Measurements from ENCODE around the gene KCNE4. TPM values are rescaled to one million over a fixed set of nuclear protein-coding genes. Genes with fewer than 3 reads are reported as not detected.

KCNE4 gene
- polyA plus RNA-seq, 1 of the 3 experiments (the other 2 are of a cell fraction), result 0.20 TPM

DNA sequence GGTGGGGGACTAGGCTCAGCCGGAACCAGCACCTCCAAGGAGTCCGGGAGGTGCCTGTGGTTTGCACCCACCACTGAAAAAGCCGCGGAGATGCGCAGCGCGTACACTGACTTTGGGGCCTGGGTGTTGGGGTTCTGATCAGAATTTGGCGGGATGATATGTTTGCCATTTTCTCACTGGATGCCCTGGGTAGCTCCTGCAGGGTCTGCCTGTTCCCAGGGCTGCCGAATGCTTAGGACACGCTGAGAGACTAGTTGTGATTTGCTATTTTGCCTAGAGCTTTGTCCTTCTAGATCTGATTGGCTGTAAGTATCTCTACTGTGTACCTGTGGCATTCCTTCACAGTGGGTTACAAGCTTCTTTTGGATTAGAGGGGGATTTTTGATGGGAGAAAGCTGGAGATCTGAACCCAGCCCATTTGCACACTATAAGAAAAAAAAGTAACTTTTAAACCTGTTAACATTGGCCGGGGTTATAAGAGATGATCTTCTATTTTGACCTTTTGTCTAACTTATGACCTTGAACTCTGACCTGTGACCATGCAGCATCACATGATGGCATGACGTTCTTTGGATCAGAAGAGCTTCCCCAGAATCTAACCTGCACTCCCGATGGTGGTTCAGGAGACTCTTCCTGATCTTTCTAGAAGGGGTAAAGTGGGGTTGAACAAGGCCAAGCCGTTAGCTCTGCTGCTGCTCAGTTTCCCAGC, 1.6 kb downstream of the KCNE4 start (continued):
- TF ChIP-seq, protein P1, sequence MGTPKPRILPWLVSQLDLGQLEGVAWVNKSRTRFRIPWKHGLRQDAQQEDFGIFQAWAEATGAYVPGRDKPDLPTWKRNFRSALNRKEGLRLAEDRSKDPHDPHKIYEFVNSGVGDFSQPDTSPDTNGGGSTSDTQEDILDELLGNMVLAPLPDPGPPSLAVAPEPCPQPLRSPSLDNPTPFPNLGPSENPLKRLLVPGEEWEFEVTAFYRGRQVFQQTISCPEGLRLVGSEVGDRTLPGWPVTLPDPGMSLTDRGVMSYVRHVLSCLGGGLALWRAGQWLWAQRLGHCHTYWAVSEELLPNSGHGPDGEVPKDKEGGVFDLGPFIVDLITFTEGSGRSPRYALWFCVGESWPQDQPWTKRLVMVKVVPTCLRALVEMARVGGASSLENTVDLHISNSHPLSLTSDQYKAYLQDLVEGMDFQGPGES (IDR thresholded peaks at IDR 0.05; ENCODE audit: low read depth, low read length), result no peak
- no peak for TF ChIP-seq CHD2 (IDR thresholded peaks at IDR 0.05; ENCODE audit: low read length, partially characterized antibody)
- no peak for TF ChIP-seq TAF1 (IDR thresholded peaks at IDR 0.05; ENCODE audit: borderline replicate concordance, low read depth, low read length)
- TF ChIP-seq RAD21 (IDR thresholded peaks at IDR 0.05; ENCODE audit: low read length), result no peak
- TF ChIP-seq, protein P2, sequence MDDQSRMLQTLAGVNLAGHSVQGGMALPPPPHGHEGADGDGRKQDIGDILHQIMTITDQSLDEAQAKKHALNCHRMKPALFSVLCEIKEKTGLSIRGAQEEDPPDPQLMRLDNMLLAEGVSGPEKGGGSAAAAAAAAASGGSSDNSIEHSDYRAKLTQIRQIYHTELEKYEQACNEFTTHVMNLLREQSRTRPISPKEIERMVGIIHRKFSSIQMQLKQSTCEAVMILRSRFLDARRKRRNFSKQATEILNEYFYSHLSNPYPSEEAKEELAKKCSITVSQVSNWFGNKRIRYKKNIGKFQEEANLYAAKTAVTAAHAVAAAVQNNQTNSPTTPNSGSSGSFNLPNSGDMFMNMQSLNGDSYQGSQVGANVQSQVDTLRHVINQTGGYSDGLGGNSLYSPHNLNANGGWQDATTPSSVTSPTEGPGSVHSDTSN (IDR thresholded peaks at IDR 0.05), result no peak

DNA sequence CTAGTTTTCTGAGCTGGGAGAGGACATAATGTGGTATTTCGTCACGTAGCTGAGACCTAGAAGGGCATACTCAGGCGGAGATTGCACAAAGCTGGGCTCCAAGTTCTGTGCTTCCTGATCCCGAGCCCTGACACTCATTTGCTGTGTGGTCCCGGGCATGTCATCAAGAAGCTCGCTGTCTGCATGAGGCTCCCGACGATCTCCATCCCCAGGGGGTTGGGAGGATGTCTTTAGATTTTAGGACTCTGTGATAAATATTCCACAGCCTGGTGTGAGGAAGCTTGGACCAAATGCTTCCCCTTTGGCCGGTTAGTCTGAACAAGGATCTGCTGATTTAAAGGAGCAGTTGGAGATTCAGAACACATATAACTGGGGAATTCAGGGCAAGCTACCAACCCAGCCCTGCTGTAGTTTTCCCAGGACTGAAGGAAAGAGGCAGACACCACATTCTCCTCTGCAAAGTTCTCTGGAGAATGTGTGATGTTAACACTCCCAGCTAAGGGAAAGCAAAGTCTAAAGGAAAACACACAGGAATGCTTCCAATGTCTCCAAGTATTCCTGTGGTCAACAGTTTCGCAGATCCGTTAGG, 2.3 kb downstream of the KCNE4 start:
- no peaks in the 10 kb centered on the region for H3K79me2 ChIP-seq (ENCODE audit: insufficient read depth)
- H3K4me3 ChIP-seq (ENCODE audit: low read depth in 2 of 2, low read length in 1 of 2), result no peak overlapping the region
- H3K9me3 ChIP-seq, result no peaks in the 10 kb centered on the region
- H3F3A ChIP-seq (replicated peaks; ENCODE audit: insufficient read depth), result peaks cover 23% of the 10 kb centered on the region
- no peak for DNase-seq
- H3K4me2 ChIP-seq, result no peak overlapping the region
- H3K4me1 ChIP-seq (ENCODE audit: control insufficient read depth in 1 of 2, insufficient read depth in 2 of 2, low read depth in 1 of 2, low read length in 1 of 2), result peaks cover 22 to 32% of the 10 kb centered on the region in 2 experiments
- ChIA-PET POLR2A (no interaction called here), CTCF (interaction anchor here (0.9 kb wide), 1 partner anchor 82 kb away, joined by 5 read pairs; no protein-coding TSS in a partner anchor)
- 81% methylated on average over 10 of the region's 11 CpGs for WGBS (ENCODE audit: low lambda C conversion rate)
- peak overlapping the region; percentile 4; the same call in 1 of the 2 replicates for H2AFZ ChIP-seq (ENCODE audit: low read depth)
- no peaks in the 10 kb centered on the region for H4K20me1 ChIP-seq (ENCODE audit: insufficient read depth)
- TF ChIP-seq TCF12 (IDR thresholded peaks at IDR 0.05) (no peak), RFX5 (IDR thresholded peaks at IDR 0.05; ENCODE audit: low read length) (no peak), YY1 (IDR thresholded peaks at IDR 0.05; ENCODE audit: low read depth) (no peak), MXI1 (IDR thresholded peaks at IDR 0.05; ENCODE audit: low read depth, low read length) (no peak)
- H3K27ac ChIP-seq (ENCODE audit: low read depth in 2 of 2, low read length in 1 of 2), result peak overlapping the region; percentile 78 to 87
- no peaks in the 10 kb centered on the region for H3K27me3 ChIP-seq (ENCODE audit: insufficient read depth)
- no peaks in the 10 kb centered on the region for H3K36me3 ChIP-seq (replicated peaks in 1 of 2; ENCODE audit: control insufficient read depth in 1 of 2, insufficient read depth in 2 of 2, low read length in 1 of 2)
- peak overlapping the region; percentile 20; the same call in 1 of the 2 replicates for H3K9ac ChIP-seq
- H3K9me2 ChIP-seq, result no peaks in the 10 kb centered on the region

DNA sequence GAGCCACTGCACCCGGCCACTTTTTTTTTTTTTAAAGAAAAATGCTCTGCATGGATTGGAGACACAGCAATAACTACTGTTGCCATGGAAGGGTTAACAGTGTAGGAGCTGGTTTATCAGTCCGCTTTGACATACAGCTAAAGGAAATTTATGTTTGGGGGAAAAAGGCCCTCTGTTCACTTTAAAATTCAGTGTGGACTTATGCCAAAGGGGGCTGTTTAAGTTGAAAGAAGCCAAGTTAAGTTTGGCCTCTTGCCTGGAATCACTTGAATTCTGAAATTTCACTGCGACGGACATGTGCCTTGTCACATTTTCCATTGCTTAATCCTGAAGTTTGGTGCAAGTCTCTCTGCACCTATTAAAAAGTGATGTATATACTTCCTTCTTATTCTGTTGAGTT, 3.1 kb downstream of the KCNE4 start:
- Histone ChIP-seq H3K9me3 (no peaks in the 10 kb centered on the region), H2AFZ (ENCODE audit: low read depth) (peak overlapping the region; percentile 45; the same call in 1 of the 2 replicates), H3K4me3 (ENCODE audit: low read depth in 2 of 2, low read length in 1 of 2) (no peak overlapping the region), H3K4me1 (ENCODE audit: control insufficient read depth in 1 of 2, insufficient read depth in 2 of 2, low read depth in 1 of 2, low read length in 1 of 2) (peaks cover 24 to 37% of the 10 kb centered on the region in 2 experiments), H4K20me1 (ENCODE audit: insufficient read depth) (no peaks in the 10 kb centered on the region), H3K4me2 (no peak overlapping the region), H3K36me3 (replicated peaks in 1 of 2; ENCODE audit: control insufficient read depth in 1 of 2, insufficient read depth in 2 of 2, low read length in 1 of 2) (no peaks in the 10 kb centered on the region), H3K9me2 (no peaks in the 10 kb centered on the region), H3F3A (replicated peaks; ENCODE audit: insufficient read depth) (peaks cover 21% of the 10 kb centered on the region), H3K27ac (ENCODE audit: low read depth in 2 of 2, low read length in 1 of 2) (peak overlapping the region; percentile 87; a peak in 3 of 4 replicates), H3K9ac (no peak overlapping the region; the same call in 1 of the 2 replicates), H3K79me2 (ENCODE audit: insufficient read depth) (no peaks in the 10 kb centered on the region), H3K27me3 (ENCODE audit: insufficient read depth) (no peaks in the 10 kb centered on the region)
- ChIA-PET CTCF (no interaction called here), POLR2A (no interaction called here)
- 39% methylated on average over 4 of the region's 4 CpGs for WGBS (ENCODE audit: low lambda C conversion rate)
- DNase-seq, result no peak
- TF ChIP-seq, protein P2 (IDR thresholded peaks at IDR 0.05), result peak; percentile 50; the same call in 1 of the 2 replicates
- TF ChIP-seq RCOR1 (IDR thresholded peaks at IDR 0.05; ENCODE audit: low read length) (no peak), EP300 (IDR thresholded peaks at IDR 0.05; ENCODE audit: borderline replicate concordance in 1 of 2, low read depth in 1 of 2, low read length in 1 of 2) (0 out of 4 replicates have a peak, but pooled peaks have one; percentile 7 to 19), MXI1 (IDR thresholded peaks at IDR 0.05; ENCODE audit: low read depth, low read length) (no peak), NFIC (IDR thresholded peaks at IDR 0.05; ENCODE audit: borderline replicate concordance) (peak; percentile 85), TAF1 (IDR thresholded peaks at IDR 0.05; ENCODE audit: borderline replicate concordance, low read depth, low read length) (no peak), GATA2 (CRISPR knock-in tag; IDR thresholded peaks at IDR 0.05) (no peak), TCF12 (IDR thresholded peaks at IDR 0.05) (peak; percentile 34), ELF1 (IDR thresholded peaks at IDR 0.05) (no peak), RFX5 (IDR thresholded peaks at IDR 0.05; ENCODE audit: low read length) (no peak), RXRA (IDR thresholded peaks at IDR 0.05; ENCODE audit: borderline replicate concordance, low read depth) (no peak), FOXM1 (IDR thresholded peaks at IDR 0.05; ENCODE audit: low read depth) (no peak), RAD21 (IDR thresholded peaks at IDR 0.05; ENCODE audit: low read length) (no peak)
- TF ChIP-seq, protein P1 (IDR thresholded peaks at IDR 0.05; ENCODE audit: low read depth, low read length), result no peak
- TF ChIP-seq, protein P3, sequence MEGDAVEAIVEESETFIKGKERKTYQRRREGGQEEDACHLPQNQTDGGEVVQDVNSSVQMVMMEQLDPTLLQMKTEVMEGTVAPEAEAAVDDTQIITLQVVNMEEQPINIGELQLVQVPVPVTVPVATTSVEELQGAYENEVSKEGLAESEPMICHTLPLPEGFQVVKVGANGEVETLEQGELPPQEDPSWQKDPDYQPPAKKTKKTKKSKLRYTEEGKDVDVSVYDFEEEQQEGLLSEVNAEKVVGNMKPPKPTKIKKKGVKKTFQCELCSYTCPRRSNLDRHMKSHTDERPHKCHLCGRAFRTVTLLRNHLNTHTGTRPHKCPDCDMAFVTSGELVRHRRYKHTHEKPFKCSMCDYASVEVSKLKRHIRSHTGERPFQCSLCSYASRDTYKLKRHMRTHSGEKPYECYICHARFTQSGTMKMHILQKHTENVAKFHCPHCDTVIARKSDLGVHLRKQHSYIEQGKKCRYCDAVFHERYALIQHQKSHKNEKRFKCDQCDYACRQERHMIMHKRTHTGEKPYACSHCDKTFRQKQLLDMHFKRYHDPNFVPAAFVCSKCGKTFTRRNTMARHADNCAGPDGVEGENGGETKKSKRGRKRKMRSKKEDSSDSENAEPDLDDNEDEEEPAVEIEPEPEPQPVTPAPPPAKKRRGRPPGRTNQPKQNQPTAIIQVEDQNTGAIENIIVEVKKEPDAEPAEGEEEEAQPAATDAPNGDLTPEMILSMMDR (IDR thresholded peaks at IDR 0.05), result no peak

All from SK-N-SH (cell line).